Measurements from ENCODE around the gene TENM3. TPM values are rescaled to one million over a fixed set of nuclear protein-coding genes. Genes with fewer than 3 reads are reported as not detected.

TENM3 gene
- total and polyA plus RNA-seq, 2 donors (not counting 3 experiments of a cell fraction or from before 2014, with no cell fraction given), result 3.2 to 6.2 TPM

- H3K27me3 ChIP-seq (ENCODE audit: control insufficient read depth in 2 of 2, insufficient read depth in 2 of 2, low read length in 2 of 2), result no peaks in the 10 kb centered on the region
- intact Hi-C loops (cut with micrococcal nuclease), result no loop called here
- dilution Hi-C loops (cut with MboI; ENCODE audit: extremely low pct_ligation_motif_present, low sequenced_read_pairs), result no loop called here
- no peaks in the 10 kb centered on the region for H3K79me2 ChIP-seq (ENCODE audit: control insufficient read depth, insufficient read depth, low read length)
- FAIRE-seq (no peak), DNase-seq (ENCODE audit: low read depth, low spot score) (no peak)
- H3K36me3 ChIP-seq (ENCODE audit: control insufficient read depth in 2 of 2, extremely low read depth in 1 of 2, insufficient read depth in 2 of 2, low read length in 2 of 2), result no peaks in the 10 kb centered on the region
- no peaks in the 10 kb centered on the region for H3K4me1 ChIP-seq (ENCODE audit: control insufficient read depth, extremely low read depth, insufficient read depth, low read length)
- no peaks in the 10 kb centered on the region for H3K9me3 ChIP-seq (replicated peaks; ENCODE audit: control insufficient read depth, insufficient read depth, low read length)
- H3K9ac ChIP-seq (replicated peaks; ENCODE audit: extremely low read depth, insufficient read depth, low read length), result no peak overlapping the region
- ChIA-PET CTCF (no interaction called here), POLR2A (no interaction called here)
- TF ChIP-seq POLR2AphosphoS5 (IDR thresholded peaks at IDR 0.05; ENCODE audit: insufficient read depth, low read depth, low read length), result no peak
- TF ChIP-seq CTCF (IDR thresholded peaks at IDR 0.05; ENCODE audit: extremely low read depth in 1 of 2, insufficient read depth in 1 of 2, low read depth in 1 of 2, low read length in 2 of 2), result no peak
- TF ChIP-seq GATA2 (IDR thresholded peaks at IDR 0.05; ENCODE audit: insufficient read depth, insufficient read length, low read depth, low read length), result no peak
- TF ChIP-seq JUN (IDR thresholded peaks at IDR 0.05; ENCODE audit: borderline replicate concordance, insufficient read depth, insufficient read length, low read depth), result no peak
- no peak for TF ChIP-seq FOS (IDR thresholded peaks at IDR 0.05; ENCODE audit: borderline replicate concordance, insufficient read depth, low read length)
- no peak for TF ChIP-seq EZH2 (IDR thresholded peaks at IDR 0.05; ENCODE audit: borderline replicate concordance, low read depth, low read length, severe bottlenecking)
- no peak for TF ChIP-seq MYC (IDR thresholded peaks at IDR 0.05; ENCODE audit: low read depth, low read length)
- no peak for TF ChIP-seq POLR2A (IDR thresholded peaks at IDR 0.05; ENCODE audit: low read depth, low read length)
- TF ChIP-seq MAX (IDR thresholded peaks at IDR 0.05; ENCODE audit: insufficient read depth, insufficient read length), result no peak
- no peak overlapping the region for H3K4me2 ChIP-seq (ENCODE audit: insufficient read depth, low read length)
- no peak overlapping the region for H2AFZ ChIP-seq (ENCODE audit: low read depth, low read length)
- H3K9me1 ChIP-seq (replicated peaks; ENCODE audit: control insufficient read depth, extremely low read depth, insufficient read depth, low read length), result no peaks in the 10 kb centered on the region
- no peak overlapping the region for H3K4me3 ChIP-seq (replicated peaks in 1 of 3; ENCODE audit: insufficient read depth in 1 of 3, low read depth in 1 of 3, low read length in 3 of 3)
- H3K27ac ChIP-seq (ENCODE audit: insufficient read depth, low read depth, low read length), result no peak overlapping the region
- no peaks in the 10 kb centered on the region for H4K20me1 ChIP-seq (replicated peaks; ENCODE audit: control insufficient read depth, extremely low read depth, insufficient read depth, low read length)
- no TSS peak for BruUV-seq (replicated peaks)
Measured at GRCh38 chr4:182400081-182400480, 156.9 kb downstream of the TENM3 start.
